A549 (cell line): ENCODE measurements around the gene ODF2L.
"Not testable (repeated sequence)": the region's sequence is repeated elsewhere in the genome, so short reads cannot be mapped to it uniquely, and the experiment has no call there.

Source experiments
- CTCF ChIP-seq: fragments of >200 bp; sonication (Bioruptor Twin); formaldehyde crosslinking; IDR thresholded peaks from 3 replicates; pipeline ENCODE4 v1.5.1; 2016
- EP300 ChIP-seq, 2 experiments: fragments of >200 bp; sonication (Bioruptor Twin); formaldehyde crosslinking; IDR thresholded peaks; 2 replicates in 1 of 2; 3 replicates in 1 of 2; pipeline ENCODE4 v1.6.1; 2016 to 2017
- NPAS2 ChIP-seq: fragments of 250-450 bp; sonication (Bioruptor Pico); IDR thresholded peaks from 2 replicates; pipeline ENCODE4 v1.8.0; 2022; ENCODE audit warnings: mild to moderate bottlenecking, moderate library complexity, borderline replicate concordance
- PHF8 ChIP-seq: fragments of 200-600 bp; sonication (generic); IDR thresholded peaks from 2 replicates; pipeline ENCODE4 v1.6.1; 2016; ENCODE audit warnings: low read depth, mild to moderate bottlenecking, antibody characterized with exemption, moderate library complexity, borderline replicate concordance
- POLR2A ChIP-seq: IDR thresholded peaks from 2 replicates; pipeline ENCODE4 v1.6.1; 2012; ENCODE audit warnings: mild to moderate bottlenecking, low read length
- RAD21 ChIP-seq, 2 experiments: fragments of >200 bp in 1 of 2; sonication (Bioruptor Twin) in 1 of 2; formaldehyde crosslinking in 1 of 2; IDR thresholded peaks in 1 of 2; conservative IDR thresholded peaks in 1 of 2; 2 replicates in 1 of 2; 3 replicates in 1 of 2; pipeline ENCODE4 v1.6.1; 2012 to 2018; ENCODE audit warnings: inconsistent platforms in 1 of 2
- RFX5 ChIP-seq: fragments of 450-650 bp; IDR thresholded peaks from 2 replicates; pipeline ENCODE4 v1.7.1; 2014; ENCODE audit warnings: antibody characterized with exemption, mild to moderate bottlenecking, moderate library complexity
- USF2 ChIP-seq: fragments of 450-650 bp; IDR thresholded peaks from 2 replicates; pipeline ENCODE4 v1.6.1; 2014; ENCODE audit warnings: antibody characterized with exemption

GRCh38 chr1:86350230-86350629, 45.9 kb downstream of the ODF2L start:
- not testable (repeated sequence) for TF ChIP-seq EP300 (IDR thresholded peaks at IDR 0.05); POLR2A; CTCF; PHF8; RAD21 (conservative IDR thresholded peaks at IDR 0.05 in 1 of 2, IDR thresholded peaks at IDR 0.05 in 1 of 2); USF2; RFX5; NPAS2 (CRISPR knock-in tag)
